ENCODE data around the gene FZD10.

The FZD10 gene

GRCh38 chr12:130214686-130215395, 52.6 kb downstream of the FZD10 start:
- DNase-seq, result no peak

Data from DMS53 (cell line).